Measurements from ENCODE around the gene CDH18.

Gene CDH18

DNA sequence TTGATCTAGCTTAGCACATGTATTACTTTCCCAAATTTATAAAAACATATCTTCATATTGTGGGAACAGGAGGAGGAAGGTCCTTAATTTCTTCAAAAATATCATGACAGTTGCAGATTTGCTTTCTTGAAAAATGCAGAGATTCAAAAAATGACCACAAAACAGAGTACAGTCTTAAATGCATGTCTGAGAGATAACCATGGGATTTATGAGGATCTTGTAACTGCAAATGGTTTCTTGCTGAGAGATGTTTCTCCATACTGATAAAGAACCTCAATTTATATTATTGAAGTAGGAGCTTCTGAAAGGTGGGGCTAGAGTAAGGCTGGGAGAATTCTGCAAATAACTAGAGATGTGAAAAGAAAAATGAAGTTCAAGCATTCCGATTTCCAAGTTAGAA is 83.2 kb downstream of the CDH18 start:
- Histone ChIP-seq H3K56ac (ENCODE audit: low read length) (no peak overlapping the region), H3K9ac (ENCODE audit: low read length) (no peak overlapping the region), H2AK5ac (ENCODE audit: low read length) (no peak overlapping the region), H3K36me3 (ENCODE audit: control insufficient read depth, insufficient read depth, low read length) (no peaks in the 10 kb centered on the region), H3K4me1 (ENCODE audit: control insufficient read depth, low read depth, low read length) (peaks cover 5% of the 10 kb centered on the region), H2BK15ac (replicated peaks; ENCODE audit: low read depth) (no peak overlapping the region), H4K5ac (ENCODE audit: low read length) (no peak overlapping the region), H3K23ac (ENCODE audit: low read length) (no peak overlapping the region), H3K79me1 (ENCODE audit: low read length) (no peaks in the 10 kb centered on the region), H2BK120ac (ENCODE audit: low read depth, low read length) (no peak overlapping the region), H3K79me2 (ENCODE audit: control insufficient read depth, insufficient read depth, low read length) (no peaks in the 10 kb centered on the region), H3K27me3 (ENCODE audit: insufficient read depth, low read length, poor library complexity) (no peaks in the 10 kb centered on the region), H3K4me3 (ENCODE audit: low read length) (no peak overlapping the region), H3K18ac (ENCODE audit: low read length) (no peak overlapping the region), H3K4ac (ENCODE audit: low read depth, low read length) (no peak overlapping the region), H2BK5ac (ENCODE audit: low read length) (no peak overlapping the region), H3K4me2 (ENCODE audit: low read length) (no peak overlapping the region), H4K8ac (ENCODE audit: low read depth, low read length) (no peak overlapping the region), H3K27ac (ENCODE audit: low read depth, low read length) (no peak overlapping the region)
- no peak for DNase-seq
- WGBS (ENCODE audit: extremely low coverage, insufficient coverage, low lambda C conversion rate): no CpG with 5 or more reads among the region's 1 CpG

DNA sequence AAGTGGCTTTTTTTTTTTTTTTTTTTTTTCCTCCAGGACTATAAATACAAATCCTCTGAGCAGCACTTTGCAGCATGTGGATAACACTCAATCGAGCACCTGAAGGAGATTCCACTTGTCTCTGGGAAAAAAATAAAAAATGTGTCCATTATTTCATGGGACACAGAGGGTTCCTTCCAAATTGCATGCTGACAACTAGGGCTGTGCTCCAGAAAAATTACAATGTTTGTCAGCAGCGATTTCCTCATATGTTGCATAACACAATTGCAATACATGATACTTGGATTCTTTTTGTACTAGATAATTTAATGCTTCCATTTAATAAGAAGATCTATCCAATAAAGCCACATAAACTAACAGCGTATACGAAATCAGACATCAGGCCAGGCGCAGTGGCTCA is 84.4 kb downstream of the CDH18 start:
- Histone ChIP-seq H3K4ac (ENCODE audit: low read depth, low read length) (no peak overlapping the region), H2BK120ac (ENCODE audit: low read depth, low read length) (no peak overlapping the region), H3K4me2 (ENCODE audit: low read length) (no peak overlapping the region), H3K4me3 (ENCODE audit: low read length) (no peak overlapping the region), H3K18ac (ENCODE audit: low read length) (no peak overlapping the region), H2BK15ac (replicated peaks; ENCODE audit: low read depth) (peak overlapping the region; percentile 74), H2BK5ac (ENCODE audit: low read length) (no peak overlapping the region), H4K5ac (ENCODE audit: low read length) (no peak overlapping the region), H2AK5ac (ENCODE audit: low read length) (no peak overlapping the region), H3K23ac (ENCODE audit: low read length) (no peak overlapping the region), H4K8ac (ENCODE audit: low read depth, low read length) (no peak overlapping the region), H3K4me1 (ENCODE audit: control insufficient read depth, low read depth, low read length) (peaks cover 5% of the 10 kb centered on the region), H3K79me2 (ENCODE audit: control insufficient read depth, insufficient read depth, low read length) (no peaks in the 10 kb centered on the region), H3K27ac (ENCODE audit: low read depth, low read length) (no peak overlapping the region), H3K56ac (ENCODE audit: low read length) (no peak overlapping the region), H3K79me1 (ENCODE audit: low read length) (no peaks in the 10 kb centered on the region), H3K36me3 (ENCODE audit: control insufficient read depth, insufficient read depth, low read length) (no peaks in the 10 kb centered on the region), H3K9ac (ENCODE audit: low read length) (no peak overlapping the region), H3K27me3 (ENCODE audit: insufficient read depth, low read length, poor library complexity) (no peaks in the 10 kb centered on the region)
- DNase-seq: no peak
- no CpG with 5 or more reads among the region's 5 CpGs for WGBS (ENCODE audit: extremely low coverage, insufficient coverage, low lambda C conversion rate)

DNA sequence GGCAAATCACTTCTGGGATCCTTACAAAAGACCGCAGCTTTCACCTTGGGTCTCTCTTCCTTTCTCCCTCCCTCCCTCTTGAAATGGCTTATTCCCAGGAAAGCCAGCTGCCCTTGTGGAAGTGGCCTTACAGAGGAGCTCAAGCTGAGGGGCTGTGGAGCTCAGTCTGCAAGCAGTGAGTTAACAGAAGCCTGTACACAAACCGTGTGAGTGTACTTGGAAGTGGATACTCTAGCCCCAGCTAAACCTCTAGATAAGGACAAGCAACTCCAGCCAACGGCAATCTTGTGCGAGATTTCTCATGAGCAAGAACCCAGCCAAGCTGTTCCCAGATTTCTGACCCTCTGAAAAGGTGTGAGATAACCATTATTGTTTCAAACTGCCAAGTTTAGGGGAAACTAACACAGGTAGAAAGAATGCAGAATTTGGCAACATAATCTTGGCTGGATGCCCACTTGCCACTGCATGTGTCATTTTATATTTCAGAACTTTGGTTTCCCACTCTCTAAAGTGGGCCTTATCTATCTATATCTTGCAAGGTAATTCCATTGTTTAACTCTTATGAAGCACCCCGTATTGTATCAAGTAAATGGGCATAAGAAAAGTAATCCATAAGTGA is 85.6 kb downstream of the CDH18 start:
- H4K5ac ChIP-seq (ENCODE audit: low read length): no peak overlapping the region
- H3K18ac ChIP-seq (ENCODE audit: low read length): no peak overlapping the region
- H2BK5ac ChIP-seq (ENCODE audit: low read length): no peak overlapping the region
- no peak overlapping the region for H2AK5ac ChIP-seq (ENCODE audit: low read length)
- H3K4me1 ChIP-seq (ENCODE audit: control insufficient read depth, low read depth, low read length): peaks cover 5% of the 10 kb centered on the region
- no peak overlapping the region for H3K27ac ChIP-seq (ENCODE audit: low read depth, low read length)
- peak; percentile 77 for DNase-seq
- WGBS (ENCODE audit: extremely low coverage, insufficient coverage, low lambda C conversion rate): no CpG with 5 or more reads among the region's 5 CpGs
- no peaks in the 10 kb centered on the region for H3K79me1 ChIP-seq (ENCODE audit: low read length)
- H3K4me2 ChIP-seq (ENCODE audit: low read length): no peak overlapping the region
- no peak overlapping the region for H4K8ac ChIP-seq (ENCODE audit: low read depth, low read length)
- no peaks in the 10 kb centered on the region for H3K36me3 ChIP-seq (ENCODE audit: control insufficient read depth, insufficient read depth, low read length)
- H2BK120ac ChIP-seq (ENCODE audit: low read depth, low read length): no peak overlapping the region
- no peak overlapping the region for H2BK15ac ChIP-seq (replicated peaks; ENCODE audit: low read depth)
- no peak overlapping the region for H3K9ac ChIP-seq (ENCODE audit: low read length)
- no peak overlapping the region for H3K4me3 ChIP-seq (ENCODE audit: low read length)
- H3K27me3 ChIP-seq (ENCODE audit: insufficient read depth, low read length, poor library complexity): no peaks in the 10 kb centered on the region
- peak overlapping the region; percentile 37 for H3K56ac ChIP-seq (ENCODE audit: low read length)
- H3K23ac ChIP-seq (ENCODE audit: low read length): no peak overlapping the region
- no peaks in the 10 kb centered on the region for H3K79me2 ChIP-seq (ENCODE audit: control insufficient read depth, insufficient read depth, low read length)
- H3K4ac ChIP-seq (ENCODE audit: low read depth, low read length): no peak overlapping the region

DNA sequence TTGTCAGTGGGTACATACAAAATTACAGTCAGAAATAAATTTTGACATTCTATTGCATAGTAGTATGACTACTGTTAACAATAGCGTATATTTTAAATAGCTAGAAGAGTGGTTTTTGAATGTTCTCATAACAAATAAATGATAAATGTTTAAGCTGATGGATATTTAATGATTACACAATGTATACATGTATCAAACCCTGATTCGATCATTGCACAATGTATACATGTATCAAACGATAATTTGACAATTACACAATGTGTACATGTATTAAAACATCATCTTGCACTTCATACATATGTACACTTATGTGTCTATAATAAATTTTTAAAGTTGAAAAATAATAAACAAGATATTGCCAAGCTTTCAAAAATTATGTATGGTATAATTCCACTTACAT is 87.7 kb downstream of the CDH18 start:
- no CpG with 5 or more reads among the region's 3 CpGs for WGBS (ENCODE audit: extremely low coverage, insufficient coverage, low lambda C conversion rate)

DNA sequence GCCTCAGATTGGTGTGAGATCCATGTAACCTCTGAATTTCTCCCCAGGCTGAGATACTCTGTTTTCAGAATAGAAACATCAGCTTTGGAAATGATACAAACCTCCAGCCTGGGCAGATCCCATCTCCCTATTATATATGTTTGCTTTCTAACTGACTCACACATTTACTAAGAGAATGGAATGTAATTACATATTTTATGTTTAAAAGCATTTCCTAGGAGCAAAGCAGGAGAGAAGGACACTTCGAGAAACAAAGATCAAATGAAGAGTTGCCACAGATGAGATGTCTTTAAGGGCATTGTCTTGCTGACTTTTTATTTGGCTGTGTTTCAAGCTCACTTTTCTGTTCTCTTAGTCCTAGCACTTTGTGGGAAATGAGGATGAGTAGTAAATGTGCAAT is 96.3 kb downstream of the CDH18 start:
- no peak overlapping the region for H3K4me3 ChIP-seq (ENCODE audit: low read length)

More for the DNA sequence above, 87.7 kb downstream of the CDH18 start:
- H3K79me2 ChIP-seq (ENCODE audit: control insufficient read depth, insufficient read depth, low read length): no peaks in the 10 kb centered on the region
- no peak overlapping the region for H4K8ac ChIP-seq (ENCODE audit: low read depth, low read length)
- H3K18ac ChIP-seq (ENCODE audit: low read length): no peak overlapping the region
- H2AK5ac ChIP-seq (ENCODE audit: low read length): no peak overlapping the region
- H3K36me3 ChIP-seq (ENCODE audit: control insufficient read depth, insufficient read depth, low read length): no peaks in the 10 kb centered on the region
- no peak overlapping the region for H3K23ac ChIP-seq (ENCODE audit: low read length)
- no peak overlapping the region for H3K27ac ChIP-seq (ENCODE audit: low read depth, low read length)
- H2BK120ac ChIP-seq (ENCODE audit: low read depth, low read length): no peak overlapping the region
- no peaks in the 10 kb centered on the region for H3K79me1 ChIP-seq (ENCODE audit: low read length)
- H3K4me2 ChIP-seq (ENCODE audit: low read length): no peak overlapping the region
- no peak overlapping the region for H2BK15ac ChIP-seq (replicated peaks; ENCODE audit: low read depth)
- no peak overlapping the region for H3K9ac ChIP-seq (ENCODE audit: low read length)
- no peak overlapping the region for H3K56ac ChIP-seq (ENCODE audit: low read length)
- DNase-seq: no peak
- peaks cover 5% of the 10 kb centered on the region for H3K4me1 ChIP-seq (ENCODE audit: control insufficient read depth, low read depth, low read length)
- no peak overlapping the region for H2BK5ac ChIP-seq (ENCODE audit: low read length)
- no peak overlapping the region for H4K5ac ChIP-seq (ENCODE audit: low read length)
- no peaks in the 10 kb centered on the region for H3K27me3 ChIP-seq (ENCODE audit: insufficient read depth, low read length, poor library complexity)
- H3K4ac ChIP-seq (ENCODE audit: low read depth, low read length): no peak overlapping the region
- no peak overlapping the region for H3K4me3 ChIP-seq (ENCODE audit: low read length)

More for the DNA sequence above, 96.3 kb downstream of the CDH18 start:
- Histone ChIP-seq H3K79me2 (ENCODE audit: control insufficient read depth, insufficient read depth, low read length) (no peaks in the 10 kb centered on the region), H2BK15ac (replicated peaks; ENCODE audit: low read depth) (peak overlapping the region; percentile 19), H3K4me1 (ENCODE audit: control insufficient read depth, low read depth, low read length) (no peaks in the 10 kb centered on the region), H3K27ac (ENCODE audit: low read depth, low read length) (no peak overlapping the region), H3K36me3 (ENCODE audit: control insufficient read depth, insufficient read depth, low read length) (no peaks in the 10 kb centered on the region), H3K27me3 (ENCODE audit: insufficient read depth, low read length, poor library complexity) (no peaks in the 10 kb centered on the region), H2AK5ac (ENCODE audit: low read length) (no peak overlapping the region), H3K56ac (ENCODE audit: low read length) (no peak overlapping the region), H3K79me1 (ENCODE audit: low read length) (no peaks in the 10 kb centered on the region), H3K4ac (ENCODE audit: low read depth, low read length) (no peak overlapping the region), H3K18ac (ENCODE audit: low read length) (no peak overlapping the region), H4K8ac (ENCODE audit: low read depth, low read length) (no peak overlapping the region), H2BK120ac (ENCODE audit: low read depth, low read length) (no peak overlapping the region), H4K5ac (ENCODE audit: low read length) (no peak overlapping the region), H3K4me2 (ENCODE audit: low read length) (no peak overlapping the region), H3K23ac (ENCODE audit: low read length) (no peak overlapping the region), H3K9ac (ENCODE audit: low read length) (no peak overlapping the region), H2BK5ac (ENCODE audit: low read length) (no peak overlapping the region)
- WGBS (ENCODE audit: extremely low coverage, insufficient coverage, low lambda C conversion rate): no CpG with 5 or more reads among the region's 1 CpG
- no peak for DNase-seq
